GM19452 (cell line): Measurements from ENCODE around the gene CAMK2N1.

Source experiments
- ATAC-seq: cut with Tn5 transposase; IDR thresholded peaks from one replicate; pipeline ENCODE4 v1.9.1; 2021; ENCODE audit not compliant: unreplicated experiment

CAMK2N1 gene

DNA sequence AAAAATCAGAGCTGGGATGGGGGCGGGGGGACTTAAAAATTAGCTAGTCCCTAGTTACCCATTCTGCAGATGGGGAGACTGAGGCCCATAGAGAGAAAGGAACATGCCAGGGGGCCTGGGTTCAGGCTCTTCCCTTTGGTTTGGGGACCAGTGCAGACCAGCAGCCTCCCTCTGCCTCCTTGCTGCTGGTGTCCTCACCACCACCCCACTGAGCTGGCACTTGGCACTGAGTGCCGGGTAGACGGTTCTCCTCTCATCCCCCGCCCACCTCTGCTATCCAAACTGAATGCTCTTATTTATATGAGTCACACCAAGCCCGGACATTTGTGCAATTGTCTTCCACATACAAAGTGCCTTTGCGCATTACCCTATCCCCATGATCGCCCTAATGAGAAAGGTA lies 39.2 kb downstream of the CAMK2N1 start:
- no peak for ATAC-seq

DNA sequence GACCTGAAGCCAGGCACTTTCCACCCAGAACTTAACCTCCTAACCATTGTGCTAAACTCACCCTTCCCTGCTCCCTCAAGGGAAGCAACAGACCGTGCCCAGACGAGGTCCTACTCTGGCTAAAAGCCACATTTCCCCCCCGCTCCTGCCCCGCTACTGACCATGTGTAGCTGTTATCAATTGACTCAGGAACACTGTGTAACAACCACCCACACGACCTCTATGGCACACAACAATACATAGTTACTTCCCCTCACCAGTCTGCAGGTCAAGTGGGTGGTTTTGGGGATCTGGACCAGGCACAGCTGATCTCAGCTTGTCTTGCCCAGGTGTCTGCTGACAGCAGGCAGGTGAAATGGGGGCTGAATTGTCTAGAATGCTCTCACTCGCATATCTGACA lies 40.1 kb downstream of the CAMK2N1 start:
- ATAC-seq, result no peak

- ATAC-seq, result no peak
These were observed 42.1 kb downstream of the CAMK2N1 start for GRCh38 chr1:20443703-20444586.

- no peak for ATAC-seq
These were observed 42.9 kb downstream of the CAMK2N1 start for GRCh38 chr1:20442920-20443625.

GRCh38 chr1:20440785-20441200 lies 45.2 kb downstream of the CAMK2N1 start:
- no peak for ATAC-seq

- ATAC-seq, result no peak
These were observed 46.7 kb downstream of the CAMK2N1 start for GRCh38 chr1:20439282-20439681.

DNA sequence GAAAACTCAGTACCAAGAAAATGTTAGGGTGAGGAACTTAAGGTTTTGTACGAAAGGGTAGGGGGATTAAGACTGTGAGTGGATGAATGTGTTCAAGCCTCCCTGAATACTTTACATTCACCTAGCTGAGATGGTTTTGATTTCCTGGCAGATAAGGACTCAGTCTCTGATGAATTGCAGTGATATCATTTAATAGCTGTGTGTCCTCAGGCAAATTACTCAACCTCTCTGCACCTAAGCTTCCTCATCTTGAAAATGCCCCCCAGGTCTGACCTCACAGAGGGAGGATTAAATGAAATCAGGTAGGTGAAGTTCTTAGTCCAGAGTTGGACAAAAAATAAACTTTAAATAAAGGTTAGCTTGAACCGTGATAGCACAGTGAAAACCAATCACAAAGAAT lies 48.4 kb downstream of the CAMK2N1 start:
- no peak for ATAC-seq

GRCh38 chr1:20432891-20433290 lies 53.1 kb downstream of the CAMK2N1 start:
- ATAC-seq, result no peak
